ENCODE results near the gene CREB5.

GRCh38 chr7:28378574-28379149 lies 33.7 kb upstream of the CREB5 start:
- TF ChIP-seq ATF7 (IDR thresholded peaks at IDR 0.05) (no peak), ATF7 (CRISPR knock-in tag; IDR thresholded peaks at IDR 0.05) (no peak), HNF4G (IDR thresholded peaks at IDR 0.05; ENCODE audit: borderline replicate concordance, low read depth, low read length) (no peak), HNF4G (CRISPR knock-in tag; IDR thresholded peaks at IDR 0.05; ENCODE audit: borderline replicate concordance, low read depth) (no peak), CTCF (CRISPR knock-in tag; IDR thresholded peaks at IDR 0.05) (no peak), MAX (IDR thresholded peaks at IDR 0.05) (no peak), ZNF513 (CRISPR knock-in tag; conservative IDR thresholded peaks at IDR 0.05) (no peak), PBX3 (CRISPR knock-in tag; IDR thresholded peaks at IDR 0.05; ENCODE audit: borderline replicate concordance) (no peak), TSC22D2 (CRISPR knock-in tag; IDR thresholded peaks at IDR 0.05; ENCODE audit: borderline replicate concordance) (no peak), RCOR2 (CRISPR knock-in tag; IDR thresholded peaks at IDR 0.05) (no peak), EP300 (IDR thresholded peaks at IDR 0.05; ENCODE audit: low read depth in 2 of 2, low read length in 2 of 2) (no peak), EP300 (CRISPR knock-in tag; IDR thresholded peaks at IDR 0.05; ENCODE audit: borderline replicate concordance) (no peak), POLR2A (IDR thresholded peaks at IDR 0.05; ENCODE audit: insufficient read depth in 1 of 2, low read depth in 2 of 2, low read length in 2 of 2) (no peak), PHF8 (CRISPR knock-in tag; IDR thresholded peaks at IDR 0.05) (no peak), ZNF446 (CRISPR knock-in tag; IDR thresholded peaks at IDR 0.05) (no peak), MAFF (IDR thresholded peaks at IDR 0.05; ENCODE audit: low read depth, low read length) (no peak), ZNF224 (CRISPR knock-in tag; IDR thresholded peaks at IDR 0.05) (no peak)
